ENCODE data around the gene PRKAG2. TPM values are rescaled to one million over a fixed set of nuclear protein-coding genes. Genes with fewer than 3 reads are reported as not detected.

PRKAG2 gene
- total and polyA plus RNA-seq, 4 donors, result 17.5 to 33.3 (median 23.9) TPM

DNA sequence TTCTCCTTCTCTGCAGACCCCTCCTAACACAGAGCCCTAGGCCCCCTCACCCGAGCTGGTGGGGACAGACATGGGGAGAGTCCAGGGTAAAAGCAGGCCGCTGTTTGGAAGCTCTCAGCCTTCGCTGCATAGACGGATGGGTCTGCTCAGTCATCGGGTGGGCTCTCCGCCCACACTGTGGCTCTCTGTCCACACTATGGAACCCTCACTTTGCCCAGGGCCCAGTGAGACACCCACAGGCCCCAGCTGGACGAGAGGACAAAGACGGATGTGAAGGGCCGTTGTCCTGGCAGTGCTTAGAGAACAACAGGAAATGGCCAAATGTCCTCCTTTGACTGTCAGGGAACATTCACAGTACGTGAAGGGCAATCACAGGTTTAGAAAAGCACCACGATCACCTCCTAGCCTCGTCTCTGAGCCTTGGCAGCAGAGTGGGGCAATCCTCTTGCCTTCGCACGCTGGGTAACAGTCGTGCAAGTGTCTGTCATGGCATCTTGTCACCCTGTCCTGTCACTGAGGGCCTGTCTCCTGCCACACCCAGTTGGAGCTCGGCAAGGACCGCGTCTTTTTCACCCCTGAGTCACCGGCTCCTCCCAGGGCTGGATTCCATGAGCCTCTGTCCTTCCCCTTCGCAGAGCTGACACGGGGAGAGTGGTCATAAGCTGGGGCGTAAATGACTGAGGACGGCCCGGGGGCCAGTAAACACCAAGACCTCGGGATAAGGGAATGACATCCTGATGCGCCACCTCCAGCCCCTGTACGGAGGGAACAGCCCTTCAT lies 80.6 kb downstream of the PRKAG2 start:
- peak overlapping the region in 1 of 2 donors; percentile 88 for H3K27ac ChIP-seq (ENCODE audit: low read depth in 1 of 2, low read length in 1 of 2)
- H3K27me3 ChIP-seq (ENCODE audit: control insufficient read depth in 3 of 3, insufficient read depth in 3 of 3, low read length in 2 of 3), result no peaks in the 10 kb centered on the region
- WGBS, 2 donors, result 70 to 80% methylated on average over 27 of the region's 27 CpGs
- ATAC-seq (ENCODE audit: insufficient read depth, low FRiP score), result no peak
- DNase-seq, result peak; percentile 45 to 75 (median 53)
- H3K36me3 ChIP-seq (ENCODE audit: control insufficient read depth in 4 of 4, insufficient read depth in 4 of 4, low read length in 4 of 4), result no peaks in the 10 kb centered on the region
- TF ChIP-seq, protein P1, sequence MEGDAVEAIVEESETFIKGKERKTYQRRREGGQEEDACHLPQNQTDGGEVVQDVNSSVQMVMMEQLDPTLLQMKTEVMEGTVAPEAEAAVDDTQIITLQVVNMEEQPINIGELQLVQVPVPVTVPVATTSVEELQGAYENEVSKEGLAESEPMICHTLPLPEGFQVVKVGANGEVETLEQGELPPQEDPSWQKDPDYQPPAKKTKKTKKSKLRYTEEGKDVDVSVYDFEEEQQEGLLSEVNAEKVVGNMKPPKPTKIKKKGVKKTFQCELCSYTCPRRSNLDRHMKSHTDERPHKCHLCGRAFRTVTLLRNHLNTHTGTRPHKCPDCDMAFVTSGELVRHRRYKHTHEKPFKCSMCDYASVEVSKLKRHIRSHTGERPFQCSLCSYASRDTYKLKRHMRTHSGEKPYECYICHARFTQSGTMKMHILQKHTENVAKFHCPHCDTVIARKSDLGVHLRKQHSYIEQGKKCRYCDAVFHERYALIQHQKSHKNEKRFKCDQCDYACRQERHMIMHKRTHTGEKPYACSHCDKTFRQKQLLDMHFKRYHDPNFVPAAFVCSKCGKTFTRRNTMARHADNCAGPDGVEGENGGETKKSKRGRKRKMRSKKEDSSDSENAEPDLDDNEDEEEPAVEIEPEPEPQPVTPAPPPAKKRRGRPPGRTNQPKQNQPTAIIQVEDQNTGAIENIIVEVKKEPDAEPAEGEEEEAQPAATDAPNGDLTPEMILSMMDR (IDR thresholded peaks at IDR 0.05; ENCODE audit: control extremely low read depth, extremely low read depth), result no peak
- H3K4me1 ChIP-seq (ENCODE audit: control insufficient read depth in 5 of 5, insufficient read depth in 5 of 5, low read length in 5 of 5), result peaks cover 0 to 30% (median 10%) of the 10 kb centered on the region in 5 donors
- no peaks in the 10 kb centered on the region for H3K9me3 ChIP-seq (ENCODE audit: control insufficient read depth in 4 of 4, insufficient read depth in 3 of 4, low read length in 3 of 4)
- H3K9ac ChIP-seq (ENCODE audit: insufficient read depth in 1 of 2, low read length in 2 of 2), result no peak overlapping the region
- H3K4me3 ChIP-seq, result no peak overlapping the region

DNA sequence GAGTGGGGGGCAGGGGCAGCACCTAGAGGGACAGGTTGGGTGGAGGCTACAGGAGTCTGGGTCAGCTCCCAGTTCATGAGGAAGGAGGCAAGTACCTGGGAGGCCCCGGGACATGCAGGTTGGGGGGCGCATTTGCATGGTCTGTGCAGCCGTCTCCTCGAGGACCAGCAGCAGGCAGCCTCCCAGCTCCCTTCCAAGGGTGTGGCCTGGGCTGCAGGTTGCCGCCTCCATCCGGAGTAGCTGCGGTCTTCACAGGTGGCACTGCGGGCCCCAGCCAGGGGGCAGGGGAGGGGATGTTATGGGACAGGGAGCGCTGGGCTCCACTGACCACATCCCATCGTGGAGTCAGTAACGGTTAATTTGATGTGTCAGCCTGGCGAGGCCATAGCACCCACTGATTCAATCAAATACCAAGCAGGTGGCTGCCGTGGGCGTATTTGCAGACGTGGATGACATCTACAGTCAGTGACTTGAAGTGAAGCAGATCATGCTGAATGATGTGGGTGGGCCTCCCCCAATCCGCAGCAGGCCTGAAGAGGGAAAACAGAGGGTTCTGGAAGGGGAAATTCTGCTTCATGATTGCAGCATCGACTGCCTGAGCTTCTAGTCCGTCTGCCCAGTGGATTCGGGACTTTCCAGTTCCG lies 81.6 kb downstream of the PRKAG2 start:
- ATAC-seq (ENCODE audit: insufficient read depth, low FRiP score) (no peak), DNase-seq (no peak)
- Histone ChIP-seq H3K4me3 (no peak overlapping the region), H3K27me3 (ENCODE audit: control insufficient read depth in 3 of 3, insufficient read depth in 3 of 3, low read length in 2 of 3) (no peaks in the 10 kb centered on the region), H3K9ac (ENCODE audit: insufficient read depth in 1 of 2, low read length in 2 of 2) (no peak overlapping the region), H3K27ac (ENCODE audit: low read depth in 1 of 2, low read length in 1 of 2) (peak overlapping the region in 1 of 2 donors; percentile 15), H3K9me3 (ENCODE audit: control insufficient read depth in 4 of 4, insufficient read depth in 3 of 4, low read length in 3 of 4) (no peaks in the 10 kb centered on the region), H3K36me3 (ENCODE audit: control insufficient read depth in 4 of 4, insufficient read depth in 4 of 4, low read length in 4 of 4) (no peaks in the 10 kb centered on the region), H3K4me1 (ENCODE audit: control insufficient read depth in 5 of 5, insufficient read depth in 5 of 5, low read length in 5 of 5) (peaks cover 0 to 30% (median 10%) of the 10 kb centered on the region in 5 donors)
- 82 to 86% methylated on average over 20 of the region's 20 CpGs for WGBS, 2 donors
- TF ChIP-seq, protein P1 (IDR thresholded peaks at IDR 0.05; ENCODE audit: control extremely low read depth, extremely low read depth), result no peak

DNA sequence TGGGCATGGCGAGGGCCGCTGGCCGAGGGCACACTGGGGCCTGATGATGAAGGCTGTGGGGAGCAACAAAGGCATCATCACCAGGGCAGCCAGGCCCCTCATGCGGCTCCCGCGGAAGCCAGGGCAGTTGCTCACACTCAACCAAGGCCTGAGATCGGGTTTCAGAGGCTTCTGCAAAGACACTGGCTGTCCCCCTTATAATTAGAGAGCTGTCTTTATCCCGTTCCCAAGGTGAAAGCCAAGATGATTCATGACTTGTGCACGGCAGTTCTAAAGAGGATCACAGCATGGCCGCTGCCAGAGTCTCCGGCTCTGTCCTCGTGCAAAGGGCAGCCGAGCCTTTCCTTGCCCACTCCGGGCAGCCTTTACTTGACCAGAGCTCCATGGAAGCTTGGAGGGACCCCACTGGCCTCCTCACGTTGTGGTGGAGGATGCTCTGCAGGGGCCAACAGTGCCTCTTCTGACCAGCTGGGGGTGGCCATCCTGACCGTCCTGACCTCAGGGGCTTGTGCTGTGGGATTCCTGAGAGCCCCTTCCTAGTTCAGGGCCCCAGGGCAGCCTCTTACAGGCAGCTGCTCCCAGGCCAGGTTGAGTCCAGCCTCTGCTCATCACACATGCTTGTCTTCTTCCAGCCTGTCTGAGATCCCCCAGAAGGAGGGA lies 82.3 kb downstream of the PRKAG2 start:
- DNase-seq, result no peak
- peaks cover 0 to 32% (median 10%) of the 10 kb centered on the region in 5 donors for H3K4me1 ChIP-seq (ENCODE audit: control insufficient read depth in 5 of 5, insufficient read depth in 5 of 5, low read length in 5 of 5)
- WGBS, 2 donors, result 96 to 97% methylated on average over 16 of the region's 16 CpGs
- TF ChIP-seq, protein P1 (IDR thresholded peaks at IDR 0.05; ENCODE audit: control extremely low read depth, extremely low read depth), result no peak
- no peak overlapping the region for H3K9ac ChIP-seq (ENCODE audit: insufficient read depth in 1 of 2, low read length in 2 of 2)
- no peaks in the 10 kb centered on the region for H3K9me3 ChIP-seq (ENCODE audit: control insufficient read depth in 4 of 4, insufficient read depth in 3 of 4, low read length in 3 of 4)
- no peak for ATAC-seq (ENCODE audit: insufficient read depth, low FRiP score)
- H3K4me3 ChIP-seq, result no peak overlapping the region
- no peaks in the 10 kb centered on the region for H3K36me3 ChIP-seq (ENCODE audit: control insufficient read depth in 4 of 4, insufficient read depth in 4 of 4, low read length in 4 of 4)
- H3K27ac ChIP-seq (ENCODE audit: low read depth in 1 of 2, low read length in 1 of 2), result peak overlapping the region in 1 of 2 donors; percentile 53
- no peaks in the 10 kb centered on the region for H3K27me3 ChIP-seq (ENCODE audit: control insufficient read depth in 3 of 3, insufficient read depth in 3 of 3, low read length in 2 of 3)
